ENCODE results near the gene USP17L24.
"Not testable (repeated sequence)": the region's sequence is repeated elsewhere in the genome, so short reads cannot be mapped to it uniquely, and the experiment has no call there.

USP17L24 gene

GRCh38 chr4:9324865-9325264, at the start of gene USP17L24:
TSS of gene USP17L24 (plus strand) at chr4:9325165. CDS start at chr4:9325165, 0 bp downstream.
- DNase-seq = not testable (repeated sequence)

- DNase-seq = not testable (repeated sequence)
These were observed 774 bp upstream of the USP17L24 start for GRCh38 chr4:9324191-9324590.

GRCh38 chr4:9329611-9330010, 4.6 kb downstream of the USP17L24 start, which contains the start of gene USP17L25:
TSS of gene USP17L25 (plus strand) at chr4:9329911. CDS start at chr4:9329911, 0 bp downstream.
- DNase-seq = not testable (repeated sequence)

GRCh38 chr4:9334358-9334757, 9.4 kb downstream of the USP17L24 start, which contains the start of gene USP17L26:
TSS of gene USP17L26 (plus strand) at chr4:9334658. CDS start at chr4:9334658, 0 bp downstream.
- DNase-seq = not testable (repeated sequence)

- DNase-seq = not testable (repeated sequence)
These were observed 14.1 kb downstream of the USP17L24 start, which contains the start of gene USP17L5 for GRCh38 chr4:9339103-9339502. TSS of gene USP17L5 (plus strand) at chr4:9339403. CDS start at chr4:9339403, 0 bp downstream.

- DNase-seq = not testable (repeated sequence)
These were observed 18.9 kb downstream of the USP17L24 start, which contains the start of gene USP17L27 for GRCh38 chr4:9343848-9344247. TSS of gene USP17L27 (plus strand) at chr4:9344148. CDS start at chr4:9344148, 0 bp downstream.

- DNase-seq = not testable (repeated sequence)
These were observed 23.6 kb downstream of the USP17L24 start, which contains the start of gene USP17L28 for GRCh38 chr4:9348593-9348992. TSS of gene USP17L28 (plus strand) at chr4:9348893. CDS start at chr4:9348893, 0 bp downstream.

- peak in 1 of 2 donors; percentile 21 for DNase-seq
These were observed 25.9 kb downstream of the USP17L24 start for GRCh38 chr4:9350866-9351265.

GRCh38 chr4:9353338-9353737, 28.4 kb downstream of the USP17L24 start, which contains the start of gene USP17L29:
TSS of gene USP17L29 (plus strand) at chr4:9353638. CDS start at chr4:9353638, 0 bp downstream.
- DNase-seq = not testable (repeated sequence)

GRCh38 chr4:9362829-9363228, 37.9 kb downstream of the USP17L24 start, which contains the start of gene USP17L30:
TSS of gene USP17L30 (plus strand) at chr4:9363129. CDS start at chr4:9363129, 0 bp downstream.
- not testable (repeated sequence) for DNase-seq

Data from CD4-positive, alpha-beta T cell treated with Interleukin-4 for 1 hour (primary cell).